HFF-Myc (cell line): ENCODE results near the gene MGA.

Experiments
- DNase-seq: peaks from one replicate; pipeline ENCODE4 v3.0.0-alpha.2; 2011; ENCODE audit warnings: low read depth; ENCODE audit errors: extremely low read depth
- H3K4me3 ChIP-seq: replicated peaks from 2 replicates; pipeline ENCODE4 v1.5.1; 2011; ENCODE audit warnings: low read depth, mild to moderate bottlenecking, control low read depth, low read length
- CTCF ChIP-seq: IDR thresholded peaks from 2 replicates; pipeline ENCODE4 v1.5.1; 2012; ENCODE audit warnings: mild to moderate bottlenecking, low read depth, low read length, control low read depth; ENCODE audit errors: missing control alignments

Gene MGA

GRCh38 chr15:41783296-41783695, 123.1 kb downstream of the MGA start:
- DNase-seq = no peak
- no peak for TF ChIP-seq CTCF

GRCh38 chr15:41788262-41788661, 128.1 kb downstream of the MGA start:
- no peak overlapping the region for H3K4me3 ChIP-seq
- TF ChIP-seq CTCF = no peak

More at GRCh38 chr15:41783296-41783695, 123.1 kb downstream of the MGA start:
- H3K4me3 ChIP-seq = no peak overlapping the region

GRCh38 chr15:41789236-41789635, 129.0 kb downstream of the MGA start:
- H3K4me3 ChIP-seq = no peak overlapping the region
- no peak for DNase-seq
- TF ChIP-seq CTCF = no peak

More at GRCh38 chr15:41788262-41788661, 128.1 kb downstream of the MGA start:
- no peak for DNase-seq

- DNase-seq = no peak
- TF ChIP-seq CTCF = no peak
- no peak overlapping the region for H3K4me3 ChIP-seq
These were observed 129.5 kb downstream of the MGA start for GRCh38 chr15:41789662-41790061.

- no peak for DNase-seq
- H3K4me3 ChIP-seq = no peak overlapping the region
- no peak for TF ChIP-seq CTCF
These were observed 130.0 kb downstream of the MGA start for GRCh38 chr15:41790169-41790568.

- H3K4me3 ChIP-seq = peak overlapping the region; percentile 12; the same call in 1 of the 2 replicates
- peak; percentile 74 for DNase-seq
- no peak for TF ChIP-seq CTCF
These were observed 130.7 kb downstream of the MGA start for GRCh38 chr15:41790756-41791546.
